Stimulated activated CD8-positive, alpha-beta memory T cell treated with anti-CD3 and anti-CD28 coated beads, Interleukin-2, amount 100 ng/mL, for 48 hours (primary cell): Measurements from ENCODE around the gene PCCA.
A peak's percentile ranks its signal among the peaks of the same experiment; 100 is the strongest.
"Not testable (repeated sequence)": the region's sequence is repeated elsewhere in the genome, so short reads cannot be mapped to it uniquely, and the experiment has no call there.

ENCODE experiments used
- DNase-seq, 2 donors: peaks; one replicate each; pipeline ENCODE4 v3.0.0-alpha.2; 2020; ENCODE audit warnings: low read depth in 2 of 2

The PCCA gene, protein sequence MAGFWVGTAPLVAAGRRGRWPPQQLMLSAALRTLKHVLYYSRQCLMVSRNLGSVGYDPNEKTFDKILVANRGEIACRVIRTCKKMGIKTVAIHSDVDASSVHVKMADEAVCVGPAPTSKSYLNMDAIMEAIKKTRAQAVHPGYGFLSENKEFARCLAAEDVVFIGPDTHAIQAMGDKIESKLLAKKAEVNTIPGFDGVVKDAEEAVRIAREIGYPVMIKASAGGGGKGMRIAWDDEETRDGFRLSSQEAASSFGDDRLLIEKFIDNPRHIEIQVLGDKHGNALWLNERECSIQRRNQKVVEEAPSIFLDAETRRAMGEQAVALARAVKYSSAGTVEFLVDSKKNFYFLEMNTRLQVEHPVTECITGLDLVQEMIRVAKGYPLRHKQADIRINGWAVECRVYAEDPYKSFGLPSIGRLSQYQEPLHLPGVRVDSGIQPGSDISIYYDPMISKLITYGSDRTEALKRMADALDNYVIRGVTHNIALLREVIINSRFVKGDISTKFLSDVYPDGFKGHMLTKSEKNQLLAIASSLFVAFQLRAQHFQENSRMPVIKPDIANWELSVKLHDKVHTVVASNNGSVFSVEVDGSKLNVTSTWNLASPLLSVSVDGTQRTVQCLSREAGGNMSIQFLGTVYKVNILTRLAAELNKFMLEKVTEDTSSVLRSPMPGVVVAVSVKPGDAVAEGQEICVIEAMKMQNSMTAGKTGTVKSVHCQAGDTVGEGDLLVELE

DNA sequence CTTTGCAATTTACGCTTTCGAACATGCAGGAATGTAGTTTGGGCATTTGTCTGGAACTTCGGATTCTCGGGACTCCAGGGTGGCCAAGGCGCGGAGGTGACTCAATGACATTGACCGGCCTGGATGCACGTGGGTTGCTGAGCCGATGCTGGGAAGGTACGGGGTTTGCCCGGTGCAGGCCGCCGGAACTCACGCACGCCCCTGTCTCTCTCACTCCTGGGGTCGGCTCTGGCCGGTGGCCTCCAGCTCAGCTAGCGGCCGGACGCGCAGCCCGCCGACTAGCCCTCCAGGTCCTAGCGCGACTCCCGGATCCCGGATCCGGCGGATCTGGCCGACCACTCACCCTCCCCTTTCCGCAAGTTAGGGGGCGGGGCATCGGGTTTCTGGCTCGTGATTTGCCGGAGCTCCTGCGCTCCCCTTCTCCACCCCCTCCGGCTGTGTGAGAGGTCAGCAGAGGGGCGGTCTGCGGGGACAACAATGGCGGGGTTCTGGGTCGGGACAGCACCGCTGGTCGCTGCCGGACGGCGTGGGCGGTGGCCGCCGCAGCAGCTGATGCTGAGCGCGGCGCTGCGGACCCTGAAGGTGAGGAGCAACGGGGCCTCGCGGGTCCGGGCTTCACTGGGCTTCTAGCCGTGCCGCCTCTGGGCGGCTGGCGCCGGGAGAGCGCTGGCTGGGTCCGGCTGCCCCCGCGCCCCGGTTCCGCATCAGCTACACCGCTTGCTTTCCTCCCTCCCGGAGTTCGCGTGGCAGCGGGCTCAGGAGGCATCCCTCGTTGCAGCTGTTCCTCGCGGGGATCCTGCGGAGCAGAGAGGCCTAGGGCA, at the start of gene PCCA:
TSS of gene PCCA (plus strand) at position 450 of the 821 bp plus-strand sequence. CDS start at position 478, 28 bp downstream.
- DNase-seq = peak; percentile 84 to 85

GRCh38 chr13:100039740-100040139, 49.2 kb upstream of the PCCA start:
- no peak for DNase-seq

DNA sequence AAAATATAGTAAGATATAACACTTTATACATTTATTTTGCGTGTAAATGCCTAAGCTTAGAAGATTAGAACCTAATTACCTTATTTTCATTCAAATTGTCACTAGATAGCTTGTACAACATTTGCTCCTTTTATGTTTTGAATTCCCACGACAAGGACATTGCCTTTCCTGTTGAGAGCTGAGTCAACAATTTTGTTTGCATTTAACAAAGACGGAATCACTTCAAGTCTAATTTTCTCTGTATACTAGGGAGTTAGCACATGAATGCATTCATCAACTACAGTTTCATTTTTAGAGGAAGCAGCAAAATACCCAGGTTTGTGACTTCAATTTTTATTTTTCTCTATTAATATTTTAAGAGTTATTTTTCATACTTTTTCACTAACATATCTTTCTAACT, 48.7 kb upstream of the PCCA start:
- DNase-seq = no peak

DNA sequence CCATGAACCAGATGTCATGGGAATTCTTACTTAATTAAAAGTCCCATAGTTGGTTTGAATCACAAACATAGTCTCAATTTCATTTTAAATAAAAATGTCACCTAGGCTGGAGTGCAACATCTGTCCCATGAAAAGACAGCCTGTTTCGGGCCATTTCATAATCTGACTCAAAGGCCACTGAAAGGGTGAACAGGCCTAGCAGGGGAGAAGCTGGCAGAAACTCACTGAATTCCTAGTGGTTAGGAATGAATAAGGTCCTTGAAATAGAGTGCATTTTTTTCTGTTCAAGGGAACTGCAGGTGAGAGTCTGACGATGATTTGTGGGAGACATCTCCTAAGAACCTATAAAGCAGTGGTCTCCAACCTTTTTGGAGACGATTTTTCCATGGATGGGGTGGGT, 44.0 kb upstream of the PCCA start:
- DNase-seq = no peak

DNA sequence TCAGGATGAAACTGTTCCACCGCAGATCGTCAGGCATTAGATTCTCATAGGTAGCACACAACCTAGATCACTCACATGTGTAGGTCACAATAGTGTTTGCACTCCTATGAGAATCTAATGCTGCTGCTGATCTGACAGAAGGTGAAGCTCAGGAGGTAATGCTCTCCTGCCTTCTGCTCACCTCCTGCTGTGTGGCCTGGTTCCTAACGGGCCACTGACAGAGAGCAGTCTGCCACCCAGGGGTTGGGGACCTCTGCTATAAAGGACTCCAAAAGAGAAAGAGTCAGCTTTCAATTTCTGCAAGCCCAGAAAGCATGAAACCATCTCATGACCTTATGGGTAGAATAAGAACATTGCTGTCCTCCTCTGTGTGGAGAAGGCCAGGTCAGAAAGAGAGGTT, 43.5 kb upstream of the PCCA start:
- DNase-seq = no peak

GRCh38 chr13:100051070-100051469, 37.8 kb upstream of the PCCA start:
- no peak for DNase-seq

GRCh38 chr13:100059827-100060226, 29.1 kb upstream of the PCCA start:
- no peak for DNase-seq

GRCh38 chr13:100063333-100063732, 25.6 kb upstream of the PCCA start:
- DNase-seq = no peak

DNA sequence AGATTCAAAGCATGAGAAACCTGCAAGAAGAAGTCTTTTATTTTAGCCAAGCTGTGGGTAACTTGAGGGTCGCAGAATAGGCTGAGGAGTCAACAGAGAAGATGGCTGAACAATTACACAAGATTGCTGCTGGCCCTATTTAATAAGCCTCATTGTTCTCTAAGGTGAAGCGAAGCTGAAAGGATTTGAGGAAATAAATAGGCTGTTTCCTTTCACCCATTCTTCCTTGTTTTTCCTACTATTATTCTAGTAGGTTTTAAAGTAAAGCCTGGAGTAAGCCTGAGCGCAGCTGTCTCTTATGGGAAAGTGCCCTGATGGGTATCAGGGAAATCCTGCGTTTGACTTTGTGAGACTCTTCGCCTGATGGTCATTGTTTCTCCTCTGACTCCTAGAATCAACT, 25.0 kb upstream of the PCCA start:
- DNase-seq = no peak

- no peak for DNase-seq
These were observed 20.6 kb upstream of the PCCA start for GRCh38 chr13:100068133-100068931.

GRCh38 chr13:100069278-100069677, 19.6 kb upstream of the PCCA start:
- DNase-seq = no peak

GRCh38 chr13:100075700-100076587, 12.9 kb upstream of the PCCA start:
- DNase-seq = no peak

GRCh38 chr13:100079003-100079402, 9.9 kb upstream of the PCCA start:
- DNase-seq = not testable (repeated sequence)

GRCh38 chr13:100083401-100083800, 5.5 kb upstream of the PCCA start:
- DNase-seq = not testable (repeated sequence)

- no peak for DNase-seq
These were observed 635 bp upstream of the PCCA start for GRCh38 chr13:100088273-100088643.

DNA sequence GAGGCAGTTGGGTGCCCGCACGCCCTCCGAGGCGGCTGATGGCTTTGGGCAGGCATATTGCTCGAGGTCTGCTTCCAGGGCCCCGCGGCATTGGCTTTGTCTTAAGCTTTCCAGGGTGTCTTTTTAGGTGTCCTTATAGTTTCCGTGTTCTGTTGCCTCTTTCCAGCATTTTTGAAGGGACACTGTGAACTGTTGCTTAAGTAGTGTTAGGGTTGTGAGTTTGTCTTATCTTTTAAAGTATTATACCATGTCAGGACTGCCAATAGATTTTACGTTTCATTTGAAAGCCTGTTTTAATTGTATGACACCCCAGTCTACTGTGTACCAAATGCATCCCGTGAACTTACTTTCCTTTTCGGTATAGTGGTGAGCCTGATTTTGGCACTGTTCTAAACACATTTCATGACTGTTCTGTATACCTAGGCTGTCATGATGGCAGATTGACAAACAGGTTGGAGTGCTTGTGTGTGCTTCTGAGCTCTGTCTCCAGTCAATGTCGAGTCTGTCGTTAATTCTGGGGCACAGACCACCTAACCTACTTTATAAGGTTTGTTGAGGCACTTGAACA, 656 bp downstream of the PCCA start:
- DNase-seq = no peak

GRCh38 chr13:100090861-100091260, 2.0 kb downstream of the PCCA start:
- no peak for DNase-seq

GRCh38 chr13:100091391-100091790, 2.5 kb downstream of the PCCA start:
- no peak for DNase-seq

DNA sequence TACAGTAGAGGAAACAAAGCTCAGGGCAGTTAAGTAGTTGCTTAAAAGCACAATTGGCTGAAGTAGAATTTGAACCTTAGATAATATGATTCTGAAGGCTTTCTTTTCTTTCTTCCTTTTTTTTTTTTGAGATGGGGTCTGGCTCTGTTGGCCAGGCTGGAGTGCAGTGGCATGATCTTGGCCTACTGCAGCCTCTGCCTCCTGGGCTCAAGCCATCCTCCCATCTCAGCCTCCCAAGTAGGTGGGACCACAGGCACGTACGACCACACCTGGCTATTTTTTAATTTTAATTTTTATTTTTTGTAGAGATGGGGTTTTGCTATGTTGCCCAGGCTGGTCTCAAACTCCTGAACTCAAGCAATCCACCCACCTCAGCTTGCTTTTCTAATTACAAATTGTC, 3.4 kb downstream of the PCCA start:
- DNase-seq = not testable (repeated sequence)

- DNase-seq = no peak
These were observed 6.6 kb downstream of the PCCA start for GRCh38 chr13:100095498-100095897.
